Activated CD4-positive, alpha-beta T cell treated with anti-CD3 and anti-CD28 coated beads, Interleukin-2, amount 50 U/mL, for 16 hours (primary cell): ENCODE results near the gene SH3GL1.

Source experiments
- DNase-seq: peaks from one replicate; pipeline ENCODE4 v3.0.0-alpha.2; 2020

SH3GL1 gene

GRCh38 chr19:4431808-4432674 is 31.7 kb upstream of the SH3GL1 start:
- DNase-seq: no peak

GRCh38 chr19:4431296-4431695 is 30.9 kb upstream of the SH3GL1 start:
- DNase-seq: no peak

- DNase-seq: no peak
Observed at GRCh38 chr19:4430760-4431159, 30.4 kb upstream of the SH3GL1 start.

DNA sequence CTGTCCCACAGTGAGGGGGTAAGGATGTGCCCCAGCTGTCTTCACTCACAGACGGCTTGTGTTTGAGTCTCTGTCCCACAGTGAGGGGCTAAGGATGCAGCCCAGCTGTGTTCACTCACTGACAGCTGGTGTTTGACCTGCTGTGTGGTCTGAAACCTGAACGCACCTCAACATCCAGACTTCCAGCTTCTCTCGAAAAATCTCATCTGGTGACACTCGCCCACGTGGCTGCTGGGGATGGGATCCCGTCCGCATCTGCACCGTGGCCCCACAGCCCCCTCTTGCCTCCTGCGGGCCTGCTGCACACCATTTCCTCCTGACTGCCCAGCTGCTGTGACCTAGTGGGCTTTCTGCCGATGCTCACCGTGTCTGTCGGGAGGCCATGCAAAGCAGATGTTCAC is 29.4 kb upstream of the SH3GL1 start:
- no peak for DNase-seq

DNA sequence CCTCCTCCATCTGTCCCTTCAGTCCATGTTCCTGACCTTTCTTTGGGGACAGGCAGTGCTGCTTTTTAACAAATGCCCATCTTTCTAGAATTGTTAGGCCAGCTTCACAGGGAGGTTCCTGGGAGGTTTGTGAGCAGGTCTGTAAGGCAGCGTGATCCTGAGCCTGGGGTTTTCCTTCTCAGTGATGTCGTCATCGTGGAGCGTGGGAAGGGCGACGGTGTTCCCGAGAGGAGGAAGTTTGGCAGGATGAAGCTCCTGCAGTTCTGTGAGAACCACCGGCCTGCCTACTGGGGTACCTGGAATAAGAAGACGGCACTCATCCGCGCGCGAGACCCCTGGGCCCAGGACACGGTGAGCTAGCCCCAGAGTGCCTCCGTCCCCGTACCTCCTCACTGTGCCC is 28.9 kb upstream of the SH3GL1 start:
- no peak for DNase-seq

DNA sequence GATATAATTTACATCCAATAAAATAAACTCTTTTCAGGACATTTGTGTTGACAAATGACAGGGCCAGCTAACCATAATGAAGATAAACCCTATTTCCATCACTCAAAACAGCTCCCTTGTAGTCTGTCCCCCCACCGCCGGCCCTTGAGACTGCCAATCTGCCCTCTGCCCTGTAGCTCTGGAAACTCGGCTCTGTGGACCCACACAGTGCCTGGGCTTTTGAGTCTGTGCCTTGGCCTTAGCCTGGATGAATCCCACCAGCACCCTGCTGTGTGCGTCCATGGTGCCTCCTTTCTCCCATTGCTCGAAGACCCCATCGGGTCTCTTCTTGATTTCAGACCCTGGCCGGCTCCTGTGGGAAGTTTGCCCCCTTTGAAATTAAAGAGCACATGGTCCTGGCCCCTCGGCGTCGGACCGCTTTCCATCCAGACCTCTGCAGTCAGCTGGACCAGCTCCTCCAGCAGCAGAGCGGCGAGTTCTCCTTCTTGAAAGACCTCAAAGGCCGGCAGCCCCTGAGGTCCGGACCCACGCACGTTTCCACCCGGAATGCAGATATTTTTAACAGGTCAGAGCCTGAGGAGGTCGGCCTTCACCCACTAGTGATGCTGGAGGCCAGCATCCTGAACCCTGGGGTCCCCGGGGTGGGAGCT is 28.1 kb upstream of the SH3GL1 start:
- no peak for DNase-seq

GRCh38 chr19:4425537-4425936 is 25.2 kb upstream of the SH3GL1 start:
- no peak for DNase-seq

GRCh38 chr19:4423416-4424126 is 23.2 kb upstream of the SH3GL1 start:
- DNase-seq: no peak

DNA sequence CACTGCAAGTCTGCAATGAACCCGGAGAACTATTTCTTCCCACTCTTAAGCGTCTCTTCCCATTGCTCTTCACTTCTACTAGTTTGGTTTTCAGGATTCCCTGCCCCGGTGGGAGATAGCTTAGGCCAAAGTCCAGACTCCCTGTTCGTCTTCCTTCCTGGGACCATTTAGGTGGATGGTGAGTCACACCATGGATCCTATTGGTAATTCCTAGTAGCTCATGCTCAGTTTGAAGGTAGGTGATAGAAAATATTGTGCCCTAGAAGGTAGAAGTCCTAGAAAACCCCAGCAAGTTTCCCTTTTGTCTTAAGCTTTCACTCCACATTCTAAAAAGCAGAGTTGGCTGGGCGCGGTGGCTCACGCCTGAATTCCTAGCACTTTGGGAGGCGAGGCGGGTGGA is 15.9 kb upstream of the SH3GL1 start:
- no peak for DNase-seq

DNA sequence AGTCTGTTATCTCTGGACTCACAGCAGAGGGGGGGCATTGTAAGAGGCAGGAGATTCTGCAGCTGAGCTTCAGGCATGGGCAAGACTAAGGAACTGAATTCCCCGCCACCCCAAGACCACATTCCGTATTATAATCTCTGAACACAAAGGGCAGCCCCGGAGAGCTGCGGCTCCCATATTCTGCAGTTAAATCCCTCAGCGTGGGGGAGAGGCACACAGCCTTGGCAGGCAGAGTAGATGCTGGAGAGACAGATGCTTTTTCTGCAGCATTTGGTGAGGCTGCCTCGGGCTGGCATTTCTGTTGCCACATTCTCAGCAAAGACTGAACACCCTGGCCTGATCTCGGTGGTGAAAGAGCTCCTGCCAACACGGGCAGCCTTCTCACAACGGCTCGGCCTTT is 15.0 kb upstream of the SH3GL1 start:
- DNase-seq: no peak

DNA sequence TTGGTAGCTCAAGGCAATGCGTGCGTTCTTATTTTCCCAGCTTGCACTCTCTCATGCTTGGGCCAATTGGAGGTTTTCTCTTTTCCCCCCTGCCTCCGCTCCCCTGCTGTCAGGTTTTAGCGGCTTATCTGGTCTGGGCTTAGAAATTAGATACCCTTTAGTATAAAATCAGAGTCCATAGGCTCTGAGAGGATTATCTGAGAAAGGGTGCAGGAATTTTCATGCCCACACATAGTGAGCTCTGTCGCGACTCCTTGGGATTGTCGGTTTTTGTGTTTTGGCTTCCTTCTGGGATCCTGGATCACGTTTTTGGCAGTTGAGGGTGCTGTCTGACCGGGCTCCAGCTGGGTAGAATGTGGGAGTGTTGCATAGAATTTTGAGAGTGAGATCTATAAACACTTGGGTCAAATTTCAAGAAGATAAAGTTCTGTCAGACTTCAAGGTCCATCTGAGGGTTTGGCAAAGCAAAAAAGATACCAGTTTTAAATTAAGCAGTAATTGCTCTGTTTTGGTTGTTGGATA is 14.5 kb upstream of the SH3GL1 start:
- no peak for DNase-seq

- no peak for DNase-seq
Observed at GRCh38 chr19:4414144-4414799, 13.9 kb upstream of the SH3GL1 start.

DNA sequence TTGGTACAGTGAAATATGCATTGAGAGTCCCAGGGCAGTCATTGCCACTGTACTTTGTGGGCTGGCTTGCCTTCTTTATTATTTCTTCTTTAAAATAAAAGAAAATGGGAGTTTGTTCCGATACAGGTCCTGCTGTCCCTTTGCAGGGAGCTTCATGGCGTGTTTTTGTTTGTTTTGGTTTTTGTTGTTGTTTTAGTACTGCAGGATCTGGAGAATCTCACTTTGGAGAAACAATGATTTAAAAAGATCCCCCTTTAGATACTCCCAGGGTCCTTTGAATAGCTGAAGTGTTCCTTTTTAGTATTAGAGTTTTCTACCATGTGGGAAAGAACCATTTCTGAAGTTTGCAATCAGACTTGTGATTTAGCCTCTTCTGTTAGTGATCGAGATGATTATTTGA is 13.2 kb upstream of the SH3GL1 start:
- no peak for DNase-seq

GRCh38 chr19:4409123-4409933 is 9.0 kb upstream of the SH3GL1 start:
- DNase-seq: no peak

GRCh38 chr19:4406626-4407025 is 6.3 kb upstream of the SH3GL1 start:
- DNase-seq: no peak

- no peak for DNase-seq
Observed at GRCh38 chr19:4405977-4406376, 5.6 kb upstream of the SH3GL1 start.

- DNase-seq: no peak
Observed at GRCh38 chr19:4403005-4403761, 2.8 kb upstream of the SH3GL1 start.

DNA sequence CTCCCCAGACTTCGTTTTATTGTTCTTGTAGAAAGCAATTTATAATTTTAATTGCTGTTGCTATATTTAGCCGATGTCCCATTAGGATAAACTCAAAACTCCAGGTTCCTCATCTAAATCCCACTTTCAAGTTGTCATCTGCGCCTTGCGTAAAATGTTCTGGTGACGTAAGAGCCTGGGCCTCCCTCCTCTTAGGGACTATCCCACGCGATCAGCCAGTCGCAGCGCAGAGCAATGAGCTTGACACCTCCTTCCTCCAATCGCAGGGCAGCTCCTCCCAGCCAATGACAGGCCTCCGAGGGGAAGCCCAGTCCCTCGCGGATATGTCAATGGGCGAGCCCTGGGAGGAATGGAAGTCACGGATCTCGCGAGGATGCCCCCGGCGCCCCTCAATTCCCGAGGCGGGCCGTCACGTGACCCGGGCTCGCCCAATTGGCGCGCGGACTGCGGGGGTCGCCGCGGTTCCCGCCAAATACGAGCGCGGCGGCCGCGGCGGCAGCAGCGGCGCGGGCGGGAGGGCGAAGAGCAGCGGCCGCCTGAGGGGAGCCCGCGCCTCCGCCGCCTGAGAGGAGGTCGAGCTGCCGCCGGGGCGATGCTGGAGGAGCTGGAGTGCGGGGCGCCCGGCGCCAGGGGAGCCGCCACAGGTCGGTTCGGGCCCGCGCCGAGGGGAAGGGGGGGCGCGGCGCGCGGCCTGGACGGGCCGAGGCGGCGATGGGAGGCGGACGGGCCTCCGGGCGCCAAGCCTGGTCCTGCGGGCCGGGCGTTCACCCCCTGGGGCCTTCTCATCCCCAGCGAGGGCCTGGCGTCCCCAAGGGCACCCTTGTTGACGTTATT is 2.0 kb upstream of the SH3GL1 start, which contains the start of gene CHAF1A:
CHAF1A (plus strand) TSS at position 470 of the 834 bp plus-strand sequence; CDS start at position 593, 123 bp downstream.
- peak; percentile 100 for DNase-seq

- DNase-seq: no peak
Observed at GRCh38 chr19:4401769-4402170, 1.4 kb upstream of the SH3GL1 start.

DNA sequence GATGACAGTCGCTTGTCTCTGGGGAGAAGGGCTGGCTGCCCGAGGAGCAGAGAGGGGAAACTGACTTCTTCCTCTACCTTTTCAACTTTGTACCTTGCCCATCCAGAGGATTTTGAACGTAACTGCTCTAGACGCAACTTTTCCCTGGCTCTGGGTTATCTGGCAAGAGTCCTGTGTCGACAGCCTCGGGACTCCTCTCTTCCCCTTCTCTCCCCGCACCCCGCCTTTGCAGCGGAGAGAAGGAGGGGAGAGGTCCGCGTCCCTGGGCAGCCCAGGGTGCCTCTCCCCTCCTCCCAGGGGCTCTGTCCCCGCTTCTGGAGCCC is 574 bp downstream of the SH3GL1 start:
- DNase-seq: peak; percentile 23
